ENCODE data around the gene LCN1.

GRCh38 chr9:135536216-135536615 lies 15.0 kb downstream of the LCN1 start:
- TF ChIP-seq CTCF (conservative IDR thresholded peaks at IDR 0.05; ENCODE audit: low read length), result no peak
- TF ChIP-seq EZH2phosphoT487 (IDR thresholded peaks at IDR 0.05; ENCODE audit: borderline replicate concordance), result no peak
